Left hindlimb (tissue), 1 donor: ENCODE results near the gene ACOXL.

Source experiments
- DNase-seq: peaks from one replicate; pipeline ENCODE4 v3.0.0-alpha.2; 2018

The ACOXL gene

DNA sequence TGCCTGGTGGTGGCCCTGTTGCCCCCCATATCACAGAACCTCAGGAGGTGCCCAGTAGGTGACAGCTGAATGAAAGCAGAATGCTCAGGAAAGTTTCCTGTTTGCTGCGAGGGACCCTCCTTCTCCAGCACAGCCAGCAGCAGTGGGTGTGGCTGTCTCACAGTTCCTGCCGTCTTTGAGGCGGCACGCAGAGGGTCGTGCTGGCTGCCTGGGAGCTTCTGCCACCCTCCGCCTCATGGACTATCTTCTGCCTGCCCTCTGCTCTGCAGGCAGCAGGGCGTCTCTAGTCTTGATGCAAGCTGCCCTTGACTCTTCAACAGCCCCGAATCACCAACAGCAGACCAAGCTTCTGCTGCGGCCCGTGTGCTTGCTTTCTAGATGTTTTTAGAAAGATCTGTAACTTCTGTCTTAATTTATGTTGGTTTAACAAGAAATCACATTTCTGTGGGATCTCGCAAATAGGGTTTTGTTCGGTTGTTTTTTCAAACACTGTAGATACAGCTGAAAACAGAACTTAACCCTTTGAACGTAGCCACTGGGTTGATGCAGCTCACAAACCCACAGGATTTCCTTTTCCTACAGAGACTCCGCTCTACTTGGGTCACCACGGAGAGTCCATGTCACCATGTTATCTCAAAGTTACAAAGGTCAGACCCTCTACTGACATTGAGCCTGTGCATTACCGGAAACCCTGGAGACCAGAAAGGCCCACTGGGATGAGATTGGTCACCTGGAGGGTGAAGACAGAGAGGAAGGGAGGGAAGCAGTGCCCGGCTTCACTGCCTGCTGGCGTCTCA is 144.9 kb downstream of the ACOXL start:
- no peak for DNase-seq

DNA sequence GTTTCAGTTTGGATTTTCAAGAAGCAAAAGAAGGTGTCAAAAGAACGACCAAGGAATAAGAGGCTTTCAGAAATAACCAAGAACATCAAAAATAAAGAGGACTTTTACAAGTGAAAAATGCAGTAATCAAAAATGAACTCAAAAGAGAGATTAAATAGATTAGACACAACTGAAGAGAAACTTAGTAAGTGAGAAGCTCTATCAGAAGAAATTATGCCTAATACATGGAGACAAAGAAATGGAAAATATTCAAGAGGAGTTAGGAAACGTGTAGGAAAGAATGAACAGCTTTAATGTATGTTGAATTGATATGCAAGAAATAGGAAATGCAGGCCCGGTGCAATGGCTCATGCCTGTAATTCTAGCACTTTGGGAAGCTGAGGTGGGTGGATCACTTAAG is 145.8 kb downstream of the ACOXL start:
- DNase-seq = no peak

DNA sequence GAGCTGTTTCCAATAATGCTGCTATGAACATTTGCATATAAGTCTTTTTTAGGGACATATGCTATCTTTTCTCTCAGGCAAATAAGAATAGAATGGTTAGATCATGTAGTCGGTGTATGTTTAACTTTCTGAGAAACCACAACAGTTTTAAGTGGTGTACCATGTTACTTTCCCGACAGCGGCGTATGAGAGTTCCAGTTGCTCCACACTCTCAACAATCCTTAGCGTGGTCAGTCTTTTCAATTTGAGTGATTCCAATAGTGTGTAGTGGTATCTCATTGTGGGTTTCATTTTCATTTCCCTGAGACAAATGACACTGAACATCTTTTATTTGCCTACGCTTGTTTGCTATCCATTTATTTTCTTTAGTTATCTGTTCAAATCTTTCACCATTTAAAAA is 149.5 kb downstream of the ACOXL start:
- DNase-seq = no peak

DNA sequence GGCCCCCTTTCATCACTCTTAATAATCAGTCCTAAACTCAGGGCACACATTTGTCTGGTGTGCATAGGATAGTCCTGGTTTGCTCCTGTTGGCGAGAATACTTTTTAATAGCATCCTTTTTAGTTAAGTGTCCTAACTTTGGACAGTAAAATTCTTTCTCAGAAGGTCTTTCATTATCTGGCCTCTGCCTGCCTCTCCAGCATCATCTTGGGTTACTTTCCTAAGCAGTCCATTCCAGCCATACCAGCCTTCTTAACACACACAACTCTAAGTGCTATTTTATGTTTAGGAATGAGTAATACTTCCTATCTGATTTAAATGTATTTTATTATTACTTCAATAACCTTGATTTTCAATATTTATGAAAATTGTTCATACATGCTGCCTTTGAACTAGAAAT is 151.0 kb downstream of the ACOXL start:
- no peak for DNase-seq

DNA sequence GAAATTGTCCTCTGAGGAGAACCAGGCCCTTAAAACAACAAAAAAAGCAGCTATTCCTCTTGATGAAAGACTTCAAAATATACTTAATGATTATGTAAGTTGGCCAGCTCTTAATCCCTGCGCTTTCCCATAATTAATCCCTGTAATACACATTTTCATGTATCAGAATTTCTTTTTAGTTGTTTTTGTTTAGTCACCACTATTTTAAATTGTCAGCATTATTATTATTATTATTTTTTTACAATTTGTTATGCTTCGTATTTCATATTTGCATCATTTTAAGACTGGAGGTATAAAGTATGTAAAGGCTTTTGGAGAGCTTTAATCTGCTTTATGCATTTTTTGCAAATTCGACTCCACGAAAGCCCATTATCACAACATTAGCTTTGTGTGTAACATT is 152.9 kb downstream of the ACOXL start:
- no peak for DNase-seq

DNA sequence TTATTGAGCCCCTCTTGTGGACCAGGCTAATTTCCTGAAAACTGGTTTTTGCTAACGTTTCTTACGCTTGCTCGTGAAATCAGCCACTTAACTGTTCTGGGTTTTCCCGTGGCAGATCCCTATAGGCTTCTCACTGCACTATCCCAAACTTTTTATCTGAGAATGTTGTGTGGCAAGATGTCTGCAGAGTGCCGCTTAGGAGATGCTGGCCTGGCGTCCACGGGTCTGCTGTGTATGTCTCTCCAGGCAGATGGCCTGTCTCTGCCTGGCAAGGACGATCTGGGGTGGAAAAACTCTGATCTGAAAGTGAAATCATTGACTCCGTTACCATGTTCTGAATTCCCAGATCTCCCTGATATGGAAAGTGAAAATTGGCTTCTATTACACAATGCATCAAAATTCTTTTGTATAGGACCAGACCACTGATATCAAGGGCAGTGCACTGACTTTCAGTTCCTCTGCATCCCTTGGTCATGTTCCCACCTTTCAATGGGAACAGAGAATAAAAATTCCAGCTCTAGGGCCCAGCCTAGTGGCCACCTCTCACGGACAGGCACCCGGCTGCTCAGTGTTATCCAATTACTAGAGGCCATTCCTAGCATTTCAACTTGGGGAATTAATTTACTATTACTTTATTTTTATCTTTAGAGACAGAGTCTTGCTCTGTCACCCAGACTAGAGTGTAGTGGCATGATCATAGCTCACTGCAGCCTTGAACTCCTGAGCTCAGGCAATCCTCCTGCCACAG is 154.6 kb downstream of the ACOXL start:
- no peak for DNase-seq

DNA sequence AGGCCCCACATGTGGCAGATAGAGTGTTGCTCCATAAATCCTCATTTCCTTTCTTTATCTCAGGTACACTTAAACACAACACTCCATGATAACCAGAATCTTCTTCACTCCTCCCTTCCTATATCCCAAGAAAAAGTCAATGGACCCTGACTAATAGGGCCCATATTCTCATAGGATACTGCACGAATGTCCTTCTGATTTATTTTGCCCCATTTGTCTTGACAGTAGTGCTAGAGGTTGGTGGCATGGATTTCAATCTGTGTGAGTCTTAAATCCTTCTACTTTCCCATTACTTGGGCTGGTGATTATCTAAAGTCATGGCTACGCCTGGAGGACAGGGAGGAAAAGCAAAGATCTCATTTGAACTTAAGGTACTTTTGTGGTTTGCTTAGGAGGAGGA is 156.0 kb downstream of the ACOXL start:
- no peak for DNase-seq

DNA sequence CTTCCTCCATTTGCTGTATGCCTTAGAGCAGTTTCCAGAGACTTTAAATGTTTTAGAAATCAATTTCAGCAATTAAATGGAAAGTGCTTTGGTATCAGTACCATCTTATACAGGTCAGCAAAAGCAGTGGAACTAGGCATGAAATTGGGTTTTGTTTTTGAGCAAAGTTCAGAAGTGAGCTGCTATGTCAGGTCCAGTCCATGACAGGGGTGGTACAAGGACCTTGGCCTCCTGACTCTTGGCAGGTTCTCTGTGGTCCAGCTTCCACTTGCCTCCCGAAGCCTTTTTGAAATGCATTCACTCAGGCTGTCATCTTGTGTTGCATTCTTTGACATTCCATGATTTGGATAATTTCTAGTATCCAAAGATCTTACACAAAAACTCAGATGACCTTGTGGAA is 159.3 kb downstream of the ACOXL start:
- no peak for DNase-seq

DNA sequence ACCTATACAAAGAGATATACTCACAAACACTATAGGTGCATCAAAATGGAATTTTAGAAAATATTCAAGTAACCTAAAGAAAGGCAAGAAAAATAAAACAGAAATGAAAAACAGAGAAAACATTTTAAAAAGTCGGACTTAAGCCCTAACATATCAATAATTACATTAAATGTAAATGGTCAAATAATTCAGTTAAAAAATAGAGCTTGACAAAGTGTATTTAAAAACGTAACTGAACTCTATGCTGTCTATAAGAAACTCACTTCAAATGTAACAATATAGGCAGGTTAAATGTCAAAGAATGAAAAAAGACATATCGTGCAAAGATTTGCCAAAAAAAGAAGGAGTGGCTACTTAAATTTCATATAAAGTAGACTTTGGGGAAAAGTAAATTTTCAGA is 163.9 kb downstream of the ACOXL start:
- DNase-seq = no peak

DNA sequence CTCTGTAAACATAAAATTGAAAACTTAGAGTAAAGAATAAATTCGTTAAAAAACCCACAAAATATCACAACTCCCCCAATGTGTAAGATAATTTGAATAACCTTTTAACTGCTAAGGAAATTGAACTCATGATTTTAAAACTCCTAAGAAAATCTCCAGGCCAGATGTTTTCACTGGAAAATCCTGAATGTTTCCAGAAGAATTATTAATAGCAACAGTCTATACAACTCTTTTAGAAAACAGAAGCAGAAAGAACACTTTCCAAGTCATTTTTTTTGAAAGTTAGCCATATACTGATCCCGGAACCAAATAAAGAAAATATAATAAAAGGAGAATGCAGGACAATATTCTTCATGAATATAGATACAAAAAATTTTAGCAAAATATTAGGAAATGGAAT is 165.6 kb downstream of the ACOXL start:
- DNase-seq = no peak

DNA sequence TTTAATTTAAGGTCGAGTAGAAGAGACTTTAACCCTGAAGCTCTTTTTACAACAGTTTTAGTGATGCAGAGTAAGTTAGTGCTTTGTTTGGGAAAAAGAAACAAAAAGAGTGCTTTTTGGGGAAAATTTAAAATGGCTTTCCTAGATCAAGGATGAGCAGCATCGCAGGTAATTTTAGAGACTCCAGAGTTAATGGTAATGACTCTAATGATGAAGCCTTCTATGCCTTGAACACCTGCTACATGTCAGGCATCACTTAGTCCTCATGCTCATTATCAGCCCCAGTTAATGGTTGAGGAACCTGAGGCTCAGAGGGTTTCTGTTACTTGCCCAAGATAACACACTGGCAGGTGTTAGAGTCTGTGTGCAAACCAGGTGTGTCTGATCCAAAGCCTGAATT is 167.8 kb downstream of the ACOXL start:
- DNase-seq = no peak

DNA sequence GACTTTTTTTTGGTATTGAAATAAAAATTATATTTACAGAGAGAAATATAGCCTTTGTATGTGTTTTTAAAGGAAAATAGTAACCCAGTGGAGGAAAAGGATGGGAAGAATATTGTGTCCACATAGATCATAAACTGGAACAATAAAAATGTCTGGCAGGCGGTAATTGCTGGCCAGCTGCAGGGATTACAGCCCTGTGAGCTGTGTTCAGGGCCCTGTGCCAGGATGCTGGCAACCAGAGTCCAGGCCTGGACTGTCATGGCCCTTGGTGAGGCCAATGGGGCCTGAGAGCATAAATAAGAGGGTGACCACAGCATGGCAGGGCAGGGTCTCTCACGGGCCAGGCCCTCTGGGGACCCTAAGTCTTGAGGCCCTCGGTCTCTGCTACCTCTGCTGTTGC is 171.2 kb downstream of the ACOXL start:
- peak; percentile 65 for DNase-seq

DNA sequence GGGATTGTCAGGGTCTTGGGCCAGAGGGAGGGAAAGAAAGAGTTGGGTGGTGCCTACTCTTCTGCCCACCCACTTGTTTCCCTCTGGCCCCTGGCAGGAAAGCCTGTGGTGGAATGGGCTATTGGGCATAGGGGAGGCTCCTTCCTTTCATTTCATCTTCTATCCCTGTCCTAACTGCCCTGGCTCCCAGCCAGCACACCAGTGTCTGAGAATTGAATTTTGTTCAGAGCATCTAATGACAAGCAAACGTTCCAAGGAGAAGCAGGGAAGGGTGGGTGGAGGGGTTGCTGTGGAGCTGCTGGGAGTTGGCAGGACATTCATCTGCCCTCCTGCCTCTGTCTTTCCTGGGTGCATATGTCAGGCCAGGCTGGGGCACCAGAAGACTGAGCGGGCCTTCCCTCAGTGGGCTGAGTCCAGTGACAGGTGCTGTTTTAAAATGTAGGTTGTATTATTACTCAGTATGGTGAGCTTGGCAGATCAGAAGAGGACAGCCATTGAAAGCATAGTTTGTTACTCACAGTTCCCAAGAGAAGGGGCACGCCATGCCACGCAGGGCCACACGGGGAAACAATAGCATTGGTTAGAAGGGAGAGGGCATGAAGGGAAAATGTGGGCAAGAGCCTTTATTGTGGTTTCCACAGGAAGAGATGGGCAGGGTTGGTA is 171.9 kb downstream of the ACOXL start:
- DNase-seq = no peak

DNA sequence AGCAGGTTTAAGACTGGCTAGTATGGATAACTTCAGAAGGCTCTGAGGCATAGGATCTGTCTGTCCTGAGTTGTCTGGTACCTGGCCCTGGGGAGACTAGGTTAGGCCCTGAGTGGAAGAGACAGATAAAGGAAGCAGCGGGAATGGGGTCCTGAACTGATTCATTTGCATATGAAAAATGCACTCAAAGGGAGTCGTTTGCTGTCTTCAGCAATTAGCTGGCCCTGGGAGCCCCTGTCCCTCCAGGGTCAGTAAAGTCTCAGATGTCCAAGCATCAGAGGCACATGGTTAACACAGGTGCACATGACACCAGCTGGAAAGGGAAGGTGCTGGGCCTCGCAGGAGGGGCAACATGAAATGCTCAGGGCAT is 172.4 kb downstream of the ACOXL start:
- DNase-seq = no peak

DNA sequence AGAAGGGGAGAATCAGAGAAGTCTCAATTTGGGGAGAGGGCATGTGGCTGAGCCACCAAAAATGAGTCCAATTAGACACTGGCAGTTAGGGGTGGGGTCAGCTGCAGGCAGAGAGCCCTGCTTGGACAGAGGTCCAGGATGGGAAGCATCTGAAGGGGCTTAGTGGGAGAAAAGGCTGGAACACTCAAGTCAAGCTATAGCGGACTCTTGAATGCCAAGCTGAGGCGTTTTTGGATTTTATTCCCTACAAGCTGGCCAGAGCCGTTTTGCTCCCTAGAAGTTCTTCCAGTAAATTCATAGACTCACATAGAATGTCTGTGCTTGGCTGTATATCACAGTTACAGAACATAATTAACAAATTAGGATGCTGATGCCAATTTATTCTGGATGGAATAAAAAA is 172.8 kb downstream of the ACOXL start:
- DNase-seq = peak; percentile 59

DNA sequence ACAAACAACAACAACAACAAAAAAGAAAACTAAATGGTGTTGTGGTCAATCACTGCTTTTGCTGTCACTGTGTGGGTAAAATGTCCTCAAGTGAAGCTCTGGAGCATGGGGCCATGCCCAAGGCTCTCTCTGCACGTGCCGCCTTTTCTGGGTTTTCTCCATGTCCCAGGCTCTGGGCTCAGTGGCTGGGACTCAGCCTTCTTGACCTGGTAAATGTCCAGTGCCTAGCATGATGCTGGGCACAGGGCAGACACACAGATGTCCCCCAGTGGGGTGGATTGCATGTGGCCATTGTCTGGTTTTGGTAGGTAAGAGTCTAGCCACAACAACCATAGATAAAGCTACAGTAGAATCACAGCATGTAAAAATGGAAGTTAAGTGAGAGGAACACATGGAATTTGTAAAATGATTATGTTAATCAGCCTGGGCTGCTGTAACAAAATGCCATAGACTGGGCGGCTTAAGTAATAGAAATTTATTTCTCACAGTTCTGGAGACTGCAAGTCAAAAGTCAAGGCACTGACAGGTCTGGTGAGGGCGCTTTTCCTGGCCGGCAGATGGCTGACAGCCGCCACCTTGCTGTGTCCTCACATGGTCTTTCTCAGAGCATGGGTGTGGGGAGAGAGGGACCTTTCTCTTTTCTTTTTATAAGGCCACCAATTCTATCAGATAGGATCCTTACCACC is 174.4 kb downstream of the ACOXL start:
- no peak for DNase-seq

DNA sequence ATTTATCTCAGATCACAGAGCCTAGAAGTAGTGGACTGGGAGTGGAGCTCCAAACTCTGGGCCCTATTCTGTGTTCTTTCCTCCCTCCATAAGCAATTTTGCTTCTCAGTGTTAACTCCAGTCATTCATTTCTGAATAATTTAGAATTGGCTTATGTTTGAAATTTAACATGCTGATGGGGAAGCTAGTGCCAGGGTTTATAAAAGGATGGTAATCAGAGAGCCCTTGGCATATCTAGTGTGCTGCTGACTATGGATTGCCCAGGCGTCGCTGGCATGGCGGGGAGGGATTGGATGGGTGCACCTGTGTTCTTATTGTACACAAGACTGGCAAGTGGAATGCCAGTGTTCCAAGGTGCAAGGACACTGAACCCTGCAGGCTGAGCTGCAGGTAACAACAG is 177.1 kb downstream of the ACOXL start:
- DNase-seq = no peak

DNA sequence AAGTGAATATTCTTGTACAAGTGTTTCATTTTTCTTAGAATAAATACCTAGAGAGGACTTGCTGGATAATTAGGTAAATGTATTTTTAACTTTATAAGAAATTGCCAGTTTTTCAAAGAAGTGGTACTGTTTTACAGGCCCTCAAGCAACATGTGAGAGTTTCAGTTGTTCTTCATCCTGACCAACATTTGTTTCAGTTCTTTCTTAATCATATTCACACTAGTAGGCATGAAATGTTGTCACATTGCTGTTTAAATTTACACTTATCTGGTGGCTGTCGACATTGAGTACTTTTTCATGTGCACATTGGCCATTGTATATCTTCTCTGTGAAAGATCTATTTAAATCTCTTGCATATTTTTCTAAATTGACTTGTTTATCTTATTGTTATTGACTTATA is 178.1 kb downstream of the ACOXL start:
- DNase-seq = no peak

DNA sequence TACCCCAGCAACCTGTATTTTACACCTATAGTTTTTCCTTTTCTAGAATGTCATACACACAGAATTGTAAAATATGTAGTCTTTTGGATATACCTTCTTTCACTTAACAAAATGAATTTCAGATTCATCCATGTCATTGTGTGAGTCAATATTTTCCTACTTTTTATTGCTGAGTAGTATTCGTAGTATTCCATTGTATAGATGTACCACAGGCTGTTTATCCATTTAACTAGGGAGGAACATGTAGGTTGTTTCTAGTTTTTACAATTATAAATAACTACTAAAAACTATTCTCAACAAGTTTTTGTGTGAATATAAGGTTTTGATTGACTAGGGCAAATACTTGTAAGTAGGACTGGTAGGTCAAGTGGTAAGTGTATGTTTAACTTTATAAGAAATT is 187.4 kb downstream of the ACOXL start:
- DNase-seq = no peak

DNA sequence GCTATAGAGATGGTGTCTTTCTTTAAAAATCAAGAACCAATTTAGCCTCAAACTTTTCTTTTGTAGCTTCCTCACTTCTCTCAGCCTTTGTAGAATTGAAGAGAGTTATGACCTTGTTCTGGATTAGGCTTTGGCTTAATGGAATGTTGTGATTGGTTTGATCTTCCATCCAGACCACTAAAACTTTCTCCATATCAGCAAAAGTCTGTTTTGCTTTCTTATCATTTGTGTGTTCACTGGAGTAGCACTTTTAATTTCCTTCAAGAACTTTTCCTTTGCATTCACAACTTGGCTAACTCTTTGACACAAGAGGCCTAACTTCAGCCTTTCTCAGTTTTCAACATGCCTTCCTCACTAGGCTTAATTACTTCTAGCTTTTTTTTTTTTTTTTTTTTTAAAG is 193.1 kb downstream of the ACOXL start:
- no peak for DNase-seq

DNA sequence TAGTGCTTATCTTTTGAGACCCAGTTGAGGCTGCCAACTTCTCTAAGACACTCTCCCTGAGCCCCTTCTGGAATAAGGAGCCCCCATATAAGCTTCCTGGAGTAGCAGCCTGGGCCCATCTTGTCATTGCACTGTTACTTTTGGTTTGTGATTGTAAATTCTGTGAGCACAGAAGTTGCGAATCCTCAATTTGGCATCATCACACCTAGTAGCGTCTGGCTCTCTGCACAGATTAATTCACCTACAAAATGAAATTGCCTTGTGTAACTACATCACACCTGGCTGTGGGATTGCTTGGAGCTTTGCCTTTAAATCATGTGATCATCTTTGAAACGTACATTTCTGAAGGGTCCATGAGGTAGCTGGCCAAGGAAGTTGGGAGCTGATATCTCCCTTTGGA is 195.2 kb downstream of the ACOXL start:
- DNase-seq = no peak

DNA sequence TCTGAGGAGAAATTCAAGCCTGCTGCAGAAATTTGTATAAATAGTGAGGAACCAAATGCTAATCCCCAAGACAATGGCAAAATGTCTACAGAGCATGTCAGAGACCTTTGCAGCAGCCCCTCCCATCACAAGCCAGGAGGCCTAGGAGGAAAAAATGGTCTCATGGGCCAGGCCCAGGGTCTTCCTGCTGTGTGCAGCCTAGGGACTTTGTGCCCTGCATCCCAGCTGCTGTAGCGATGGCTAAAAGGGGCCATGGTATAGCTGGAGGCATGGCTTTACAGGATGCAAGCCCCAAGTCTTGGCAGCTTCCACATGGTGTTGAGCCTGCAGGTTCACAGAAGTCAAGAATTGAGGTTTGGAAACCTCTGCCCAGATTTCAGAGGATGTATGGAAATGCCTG is 197.2 kb downstream of the ACOXL start:
- DNase-seq = no peak

DNA sequence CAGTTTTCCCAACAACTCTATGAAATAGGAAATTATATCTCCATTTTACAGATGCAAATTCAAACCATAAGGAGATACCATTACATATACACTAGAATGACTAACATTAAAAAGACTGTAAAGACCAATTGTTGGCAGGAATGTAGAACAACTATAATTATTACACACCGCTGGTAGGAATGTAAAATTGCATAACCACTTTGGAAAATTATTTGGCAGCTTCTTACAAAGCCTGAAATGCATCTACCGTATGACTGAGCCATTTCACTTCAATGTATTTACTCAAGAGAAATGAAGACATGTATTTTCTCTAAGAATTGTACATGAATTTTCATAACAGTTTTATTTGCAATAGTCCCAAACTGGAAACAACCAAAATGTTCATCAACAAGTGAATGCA is 199.3 kb downstream of the ACOXL start:
- no peak for DNase-seq

DNA sequence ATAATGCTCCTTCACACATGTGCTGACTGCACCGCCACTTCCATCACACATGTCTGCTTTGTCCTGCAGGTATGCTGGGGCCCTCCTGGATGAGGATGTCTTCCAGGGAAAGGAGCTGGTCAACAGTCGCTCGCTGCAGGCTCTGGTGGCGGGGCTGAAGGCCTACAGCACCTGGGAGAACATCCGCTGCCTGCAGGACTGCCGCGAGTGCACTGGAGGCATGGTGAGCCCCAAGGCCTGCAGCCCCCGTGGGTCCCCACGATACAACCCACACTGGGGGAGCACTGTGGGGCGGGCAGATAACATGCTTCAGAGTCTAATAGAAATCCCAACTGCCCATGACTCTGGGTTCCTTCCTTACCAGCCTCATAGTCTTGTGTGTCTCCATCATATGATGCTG is 201.0 kb downstream of the ACOXL start:
- DNase-seq = no peak
